Activated CD8-positive, alpha-beta T cell treated with anti-CD3 and anti-CD28 coated beads for 36 hours (primary cell): ENCODE measurements around the gene ABHD8. TPM values are rescaled to one million over a fixed set of nuclear protein-coding genes. Genes with fewer than 3 reads are reported as not detected.
A peak's percentile ranks its signal among the peaks of the same experiment; 100 is the strongest.

Source experiments
- ATAC-seq: fragments of 200-7000 bp; cut with Tn5 transposase; one replicate; pipeline ENCODE4 v1.10.0; 2021; ENCODE audit warnings: mild to moderate bottlenecking, moderate library complexity
- CTCF ChIA-PET: fragments of 350-600 bp; sonication (Branson Sonifier 250); formaldehyde crosslinking; loops from one replicate; lab custom pipeline; 2021; ENCODE audit warnings: antibody characterized with exemption; lab: Charles Lee
- POLR2A ChIA-PET: fragments of 350-600 bp; sonication (Branson Sonifier 250); formaldehyde crosslinking; loops from one replicate; lab custom pipeline; 2021; ENCODE audit warnings: antibody characterized with exemption; lab: Charles Lee
- DNase-seq: peaks from one replicate; pipeline ENCODE4 v3.0.0-alpha.2; 2020
- H3K27ac Mint-ChIP-seq: one replicate; pipeline ENCODE4 v1.8.0; 2021; ENCODE audit warnings: mild to moderate bottlenecking, mixed read lengths
- H3K27me3 Mint-ChIP-seq: one replicate; pipeline ENCODE4 v1.8.0; 2021; ENCODE audit warnings: mixed read lengths
- H3K36me3 Mint-ChIP-seq: one replicate; pipeline ENCODE4 v1.8.0; 2021; ENCODE audit warnings: low read depth, mixed read lengths
- H3K4me1 Mint-ChIP-seq: one replicate; pipeline ENCODE4 v1.8.0; 2021; ENCODE audit warnings: low read depth, mixed read lengths
- H3K4me3 Mint-ChIP-seq: one replicate; pipeline ENCODE4 v1.8.0; 2021; ENCODE audit warnings: mild to moderate bottlenecking, moderate library complexity, mixed read lengths
- H3K9me3 Mint-ChIP-seq: one replicate; pipeline ENCODE4 v1.8.0; 2021; ENCODE audit warnings: mixed read lengths
- CTCF ChIP-seq: fragments of 200-600 bp; IDR thresholded peaks from one replicate; pipeline ENCODE4 v1.8.0; 2022; ENCODE audit warnings: antibody characterized with exemption, mild to moderate bottlenecking
- intact Hi-C: fragments of 100-400 bp; cut with micrococcal nuclease; formaldehyde crosslinking; loops from one replicate; pipeline ENCODE4 v1.10.0; 2022
- total RNA-seq, 2 experiments: library from RNA; stranded (reverse); gene quantifications; one replicate each; pipeline ENCODE4 v1.2.3, GENCODE V29; 2021

ABHD8 gene
- total RNA-seq, 2 experiments from 2014 or later: 5.0 to 6.0 TPM

- Mint-ChIP-seq H3K4me3 (no peak overlapping the region), H3K9me3 (no peaks in the 10 kb centered on the region), H3K27me3 (no peaks in the 10 kb centered on the region), H3K4me1 (peaks cover 20% of the 10 kb centered on the region), H3K27ac (no peak overlapping the region), H3K36me3 (peaks cover 9% of the 10 kb centered on the region)
- ATAC-seq (no peak), DNase-seq (no peak)
- CTCF ChIA-PET: no interaction called here
- intact Hi-C loops: no loop called here
- TF ChIP-seq CTCF: no peak
- POLR2A ChIA-PET: no interaction called here
Measured at GRCh38 chr19:17340871-17341357, 37.7 kb upstream of the ABHD8 start.

GRCh38 chr19:17340302-17340870 lies 37.2 kb upstream of the ABHD8 start:
- Mint-ChIP-seq H3K4me1 (peaks cover 21% of the 10 kb centered on the region), H3K27ac (no peak overlapping the region), H3K4me3 (no peak overlapping the region), H3K9me3 (no peaks in the 10 kb centered on the region), H3K27me3 (no peaks in the 10 kb centered on the region), H3K36me3 (peaks cover 9% of the 10 kb centered on the region)
- ATAC-seq (no peak), DNase-seq (peak; percentile 49)
- POLR2A ChIA-PET: no interaction called here
- CTCF ChIA-PET: interaction anchor here (1.2 kb wide), 1 partner anchor 57 kb away, joined by 3 read pairs; no protein-coding TSS in a partner anchor
- TF ChIP-seq CTCF: no peak
- intact Hi-C loops: no loop called here

- Mint-ChIP-seq H3K4me1 (peaks cover 26% of the 10 kb centered on the region), H3K27ac (no peak overlapping the region), H3K9me3 (no peaks in the 10 kb centered on the region), H3K27me3 (no peaks in the 10 kb centered on the region), H3K4me3 (peak overlapping the region; percentile 94), H3K36me3 (peaks cover 9% of the 10 kb centered on the region)
- CTCF ChIA-PET: interaction anchor here (1.2 to 1.4 kb wide), 2 partner anchors 55 to 56 kb away, joined by 3 read pairs; partner anchors contain the start of gene CCDC194
- ATAC-seq (no peak), DNase-seq (peak; percentile 79)
- TF ChIP-seq CTCF: no peak
- intact Hi-C loops: no loop called here
- POLR2A ChIA-PET: interaction anchor here (1.0 to 1.8 kb wide), 4 partner anchors 8 to 66 kb away, joined by 3 to 6 read pairs (median 4); partner anchors contain the start of gene BST2
Measured at GRCh38 chr19:17339088-17339741, 36.0 kb upstream of the ABHD8 start.

GRCh38 chr19:17338433-17339078 lies 35.3 kb upstream of the ABHD8 start:
- TF ChIP-seq CTCF: no peak
- H3K9me3 Mint-ChIP-seq: no peaks in the 10 kb centered on the region
- H3K27ac Mint-ChIP-seq: no peak overlapping the region
- ATAC-seq (no peak), DNase-seq (no peak)
- ChIA-PET POLR2A (interaction anchor here (1.0 to 1.8 kb wide), 6 partner anchors 9 to 67 kb away, joined by 3 to 6 read pairs (median 4); partner anchors contain the start of gene BST2), CTCF (interaction anchor here (1.4 kb wide), 1 partner anchor 56 kb away, joined by 3 read pairs; the partner anchor contains the start of gene CCDC194)
- peaks cover 7% of the 10 kb centered on the region for H3K36me3 Mint-ChIP-seq
- H3K27me3 Mint-ChIP-seq: no peaks in the 10 kb centered on the region
- peaks cover 30% of the 10 kb centered on the region for H3K4me1 Mint-ChIP-seq
- peak overlapping the region; percentile 94 for H3K4me3 Mint-ChIP-seq
- intact Hi-C loops: no loop called here
